GM12878 (cell line): Measurements from ENCODE around the gene B3GALT4. TPM values are rescaled to one million over a fixed set of nuclear protein-coding genes. Genes with fewer than 3 reads are reported as not detected.
A peak's percentile ranks its signal among the peaks of the same experiment; 100 is the strongest.

Experiments used
- BACH1 ChIP-seq: fragments of 450-650 bp; IDR thresholded peaks from 2 replicates; pipeline ENCODE4 v1.6.1; 2017; ENCODE audit warnings: mild to moderate bottlenecking, borderline replicate concordance
- BCL11A ChIP-seq: IDR thresholded peaks from 2 replicates; pipeline ENCODE4 v1.6.1; 2011; ENCODE audit warnings: low read depth, low read length
- BRCA1 ChIP-seq: IDR thresholded peaks from 2 replicates; pipeline ENCODE4 v1.6.1; 2011; ENCODE audit warnings: low read depth, low read length, improper control_type of control experiment
- CTCF ChIP-seq, 3 experiments: IDR thresholded peaks in 2 of 3; conservative IDR thresholded peaks in 1 of 3; 2 replicates each; pipeline ENCODE4 v1.5.1; 2011; ENCODE audit warnings: low read depth in 3 of 3, low read length in 3 of 3, mild to moderate bottlenecking in 3 of 3, control low read depth in 2 of 3, moderate library complexity in 2 of 3, inconsistent platforms in 1 of 3, mixed read lengths in 1 of 3; ENCODE audit not compliant: control insufficient read depth in 2 of 3, insufficient read depth in 1 of 3; ENCODE audit errors: extremely low read depth in 1 of 3
- EGR1 ChIP-seq, 2 experiments: IDR thresholded peaks; 1 replicate in 1 of 2; 2 replicates in 1 of 2; pipeline ENCODE4 v1.6.1; 2011 to 2012; ENCODE audit warnings: low read depth in 2 of 2, low read length in 2 of 2, borderline replicate concordance in 1 of 2, mild to moderate bottlenecking in 1 of 2, moderate library complexity in 1 of 2
- EZH2 ChIP-seq: IDR thresholded peaks from 2 replicates; pipeline ENCODE4 v1.6.1; 2012; ENCODE audit warnings: low read depth, mild to moderate bottlenecking, control low read depth, inconsistent platforms, low read length, borderline replicate concordance; ENCODE audit not compliant: control insufficient read depth
- FOXK2 ChIP-seq: fragments of 450-650 bp; IDR thresholded peaks from 2 replicates; pipeline ENCODE4 v1.6.1; 2017; ENCODE audit warnings: mild to moderate bottlenecking, moderate library complexity
- POLR2A ChIP-seq: IDR thresholded peaks from 2 replicates; pipeline ENCODE4 v1.6.1; 2011; ENCODE audit warnings: low read depth, mild to moderate bottlenecking, low read length
- SIN3A ChIP-seq: IDR thresholded peaks from 2 replicates; pipeline ENCODE4 v1.6.1; 2012; ENCODE audit warnings: low read depth, low read length, improper control_type of control experiment
- ZNF207 ChIP-seq: fragments of 450-650 bp; IDR thresholded peaks from 2 replicates; pipeline ENCODE4 v1.6.1; 2014; ENCODE audit warnings: antibody characterized with exemption, mild to moderate bottlenecking, borderline replicate concordance
- polyA plus RNA-seq, 11 experiments: library from polyadenylated mRNA; depleted of rRNA in 4 of 11; unstranded in 6 of 11; stranded (reverse) in 5 of 11; fragments of >200 nt; fragmentation: Nextera tagmentation in 4 of 11; fragmentation: Illumina TruSeq in 1 of 11; extraction: Ambion mirVana in 4 of 11; extraction: Trizol in 1 of 11; gene quantifications; 1 replicate in 1 of 11; 2 replicates in 10 of 11; pipeline versions ENCODE4 v1.2.1 to v1.2.3, GENCODE V29; 2011 to 2016; ENCODE audit warnings: inconsistent platforms in 2 of 11, missing spikeins in 2 of 11, low read depth in 1 of 11
- total RNA-seq, 4 experiments: library from RNA; depleted of rRNA in 3 of 4; stranded (reverse); fragments of >200 nt in 3 of 4; fragmentation: Illumina TruSeq in 1 of 4; extraction: Trizol in 1 of 4; gene quantifications; 2 replicates each; pipeline versions ENCODE4 v1.2.1 to v1.2.3, GENCODE V29; 2013 to 2021

The B3GALT4 gene
- total and polyA plus RNA-seq, 10 of the 15 experiments (the other 5 are each of a cell fraction or from before 2014, with no cell fraction given) = 0.27 to 8.2 (median 2.6) TPM

DNA sequence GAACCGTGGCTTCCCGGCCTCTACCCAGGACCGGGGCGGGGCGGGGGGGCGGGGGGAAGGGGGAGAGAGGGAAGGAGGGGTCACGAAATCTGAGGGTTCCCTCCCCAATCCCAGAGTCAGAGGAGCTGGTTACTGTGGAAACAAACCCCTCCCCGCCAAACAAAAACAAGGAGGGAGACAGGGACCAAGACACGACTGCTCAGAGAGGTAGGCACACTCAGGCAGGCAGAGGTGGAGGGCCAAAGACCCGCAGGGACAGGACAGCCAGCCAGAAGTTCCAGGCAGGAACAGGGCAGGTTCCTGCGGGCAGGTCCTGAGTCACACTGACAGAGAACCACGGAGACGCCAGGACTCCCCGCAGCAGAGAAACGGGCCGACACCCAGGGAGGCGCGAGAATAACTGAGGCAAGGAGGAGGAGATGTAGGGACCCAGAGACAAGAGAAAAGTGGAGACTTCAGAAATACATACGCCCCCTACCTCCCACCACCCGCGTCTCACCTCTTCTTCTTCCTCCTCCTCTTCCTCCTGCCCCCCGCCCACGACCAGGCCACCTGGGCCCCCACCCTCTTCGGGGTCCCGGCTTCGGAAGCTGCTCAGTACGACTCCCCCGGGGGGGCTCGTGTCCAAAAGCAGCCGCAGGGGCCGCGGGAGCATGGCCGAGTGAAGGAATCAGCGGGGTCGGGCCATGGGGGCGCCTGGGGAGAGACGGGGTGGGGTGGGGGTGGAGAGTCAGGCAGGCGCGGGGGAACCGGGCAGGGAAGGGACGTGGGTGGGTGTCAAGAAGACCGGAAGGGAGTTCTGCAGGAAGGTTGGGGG lies 21.2 kb downstream of the B3GALT4 start (continued):
- TF ChIP-seq EZH2 (no peak), ZNF207 (peak; percentile 31; the same call in 1 of the 2 replicates), FOXK2 (peak; percentile 34; the same call in 1 of the 2 replicates), BCL11A (no peak), CTCF (IDR thresholded peaks at IDR 0.05 in 2 of 3, conservative IDR thresholded peaks at IDR 0.05 in 1 of 3; ENCODE audit: control insufficient read depth in 2 of 3, extremely low read depth in 1 of 3, insufficient read depth in 1 of 3, low read depth in 3 of 3, low read length in 3 of 3) (no peak), BACH1 (peak; percentile 41; the same call in 1 of the 2 replicates), EGR1 (IDR thresholded peaks at IDR 0.05; ENCODE audit: borderline replicate concordance in 1 of 2, low read depth in 2 of 2, low read length in 2 of 2) (peak in 1 of 2 experiments; percentile 47; a peak in 2 of 3 replicates), BRCA1 (no peak), SIN3A (peak; percentile 74; the same call in 1 of the 2 replicates), POLR2A (0 out of 2 replicates have a peak, but pooled peaks have one; percentile 52)
- TF ChIP-seq, all 136 proteins: peak for 11
